HepG2 (cell line): ENCODE data around the gene LRRC4C. TPM values are rescaled to one million over a fixed set of nuclear protein-coding genes. Genes with fewer than 3 reads are reported as not detected.

ENCODE experiments used
- ATAC-seq: fragments of 200-7000 bp; cut with Tn5 transposase; 3 replicates; pipeline ENCODE4 v1.9.1; 2020; ENCODE audit warnings: mild to moderate bottlenecking, moderate library complexity
- BruUV-seq: library from RNA; stranded (reverse); fragments of 400-500 nt; replicated peaks from 2 replicates; lab custom pipeline; 2021; lab: Mats Ljungman, UMichigan
- CTCF ChIA-PET: fragments of 300-600 bp; formaldehyde crosslinking; extraction: SDS; loops from one replicate; lab custom pipeline; 2021; ENCODE audit warnings: low total read pairs, inconsistent platforms, low intra/inter-chr PET ratio; lab: Yijun Ruan, JAX
- POLR2A ChIA-PET: fragments of 350-600 bp; sonication (Branson Sonifier 250); formaldehyde crosslinking; loops from one replicate; lab custom pipeline; 2020; ENCODE audit warnings: antibody characterized with exemption, inconsistent platforms; lab: Yijun Ruan, JAX
- DNase-seq: peaks from one replicate; pipeline ENCODE4 v3.0.0-alpha.2; 2015; ENCODE audit warnings: low spot score
- FAIRE-seq: peaks from 3 replicates; lab custom pipeline; 2011; peaks lifted over from hg19 to GRCh38; lab: Jason Lieb, UNC
- H2AFZ ChIP-seq: one replicate; pipeline ENCODE4 v1.6.1; 2011; ENCODE audit warnings: low read length, inconsistent platforms
- H3K27ac ChIP-seq: fragments of 300-600 bp; 3 replicates; pipeline ENCODE4 v1.8.0; 2011; ENCODE audit warnings: mixed run types, mild to moderate bottlenecking, mixed read lengths, low read length, inconsistent platforms; ENCODE audit not compliant: insufficient read depth; ENCODE audit errors: extremely low read length
- H3K27me3 ChIP-seq, 2 experiments: fragments of 200-600 bp in 1 of 2; 2 replicates in 1 of 2; 3 replicates in 1 of 2; pipeline versions ENCODE4 v1.6.0 to v1.8.0; 2011; ENCODE audit warnings: low read length in 2 of 2, mild to moderate bottlenecking in 2 of 2, moderate library complexity in 2 of 2, inconsistent platforms in 1 of 2; ENCODE audit not compliant: insufficient read depth in 2 of 2, control insufficient read depth in 1 of 2
- H3K36me3 ChIP-seq, 2 experiments: fragments of 200-600 bp in 1 of 2; replicated peaks in 1 of 2; 2 replicates in 1 of 2; 3 replicates in 1 of 2; pipeline versions ENCODE4 v1.5.1 to v1.8.0; 2011; ENCODE audit warnings: low read length in 2 of 2, inconsistent platforms in 1 of 2; ENCODE audit not compliant: insufficient read depth in 2 of 2, control insufficient read depth in 1 of 2
- H3K4me1 ChIP-seq: 2 replicates; pipeline ENCODE4 v1.5.1; 2012; ENCODE audit warnings: low read length, inconsistent platforms; ENCODE audit not compliant: insufficient read depth
- H3K4me2 ChIP-seq: 2 replicates; pipeline ENCODE4 v1.6.0; 2011; ENCODE audit warnings: low read depth, low read length, inconsistent platforms
- H3K4me3 ChIP-seq, 3 experiments: fragments of 200-600 bp in 1 of 3; sonication (generic), shearing (Covaris generic) in 1 of 3; replicated peaks in 1 of 3; 2 replicates each; pipeline ENCODE4 v1.5.1; 2011 to 2016; ENCODE audit warnings: low read length in 3 of 3, inconsistent platforms in 2 of 3, low read depth in 2 of 3, mild to moderate bottlenecking in 2 of 3, control low read depth in 1 of 3, mixed read lengths in 1 of 3; ENCODE audit not compliant: insufficient read depth in 1 of 3
- H3K79me2 ChIP-seq: one replicate; pipeline ENCODE4 v1.6.1; 2011; ENCODE audit warnings: low read length, inconsistent platforms; ENCODE audit not compliant: insufficient read depth
- H3K9ac ChIP-seq: 2 replicates; pipeline ENCODE4 v1.6.0; 2011; ENCODE audit warnings: mild to moderate bottlenecking, low read depth, low read length, inconsistent platforms; ENCODE audit not compliant: insufficient read depth
- H3K9me3 ChIP-seq: 2 replicates; pipeline ENCODE4 v1.5.1; 2012; ENCODE audit warnings: mild to moderate bottlenecking, low read length
- H4K20me1 ChIP-seq: 2 replicates; pipeline ENCODE4 v1.6.0; 2011; ENCODE audit warnings: inconsistent platforms, mild to moderate bottlenecking, low read length, moderate library complexity; ENCODE audit not compliant: insufficient read depth
- FOXK1 ChIP-seq: sonication (generic); formaldehyde crosslinking; IDR thresholded peaks from 2 replicates; pipeline ENCODE4 v1.4.0; 2020; ENCODE audit warnings: low read depth, missing genetic modification reagents, borderline replicate concordance
- GABPA ChIP-seq, 2 experiments: IDR thresholded peaks; 2 replicates each; pipeline ENCODE4 v1.6.1; 2011 to 2016; ENCODE audit warnings: low read depth in 2 of 2, low read length in 1 of 2, missing biosample characterization in 1 of 2, missing genetic modification characterization in 1 of 2
- GLMP ChIP-seq: sonication (generic); formaldehyde crosslinking; IDR thresholded peaks from 2 replicates; pipeline ENCODE4 v1.9.0; 2021; ENCODE audit warnings: missing genetic modification reagents, mild to moderate bottlenecking, borderline replicate concordance
- HES4 ChIP-seq: sonication (generic); formaldehyde crosslinking; IDR thresholded peaks from 2 replicates; pipeline ENCODE4 v1.9.0; 2021; ENCODE audit warnings: mild to moderate bottlenecking, missing genetic modification reagents, borderline replicate concordance
- HNRNPUL1 ChIP-seq: fragments of 200-400 bp; formaldehyde crosslinking; IDR thresholded peaks from 2 replicates; pipeline ENCODE4 v1.6.1; 2017; ENCODE audit warnings: low read depth, mild to moderate bottlenecking, low read length, moderate library complexity
- KDM1A ChIP-seq: IDR thresholded peaks from 2 replicates; pipeline ENCODE4 v1.6.1; 2016; ENCODE audit warnings: missing compliant biosample characterization
- NFE2 ChIP-seq: sonication (generic); formaldehyde crosslinking; IDR thresholded peaks from 2 replicates; pipeline ENCODE4 v1.4.0; 2020; ENCODE audit warnings: missing genetic modification reagents
- SIX1 ChIP-seq: sonication (generic); formaldehyde crosslinking; IDR thresholded peaks from 2 replicates; pipeline ENCODE4 v1.4.0; 2020; ENCODE audit warnings: missing genetic modification reagents, borderline replicate concordance
- ZBTB1 ChIP-seq: sonication (generic); formaldehyde crosslinking; IDR thresholded peaks from 2 replicates; pipeline ENCODE4 v1.4.0; 2020; ENCODE audit warnings: missing genetic modification reagents, borderline replicate concordance
- ZFAT ChIP-seq: sonication (generic); formaldehyde crosslinking; conservative IDR thresholded peaks from 2 replicates; pipeline ENCODE4 v1.8.1; 2023; ENCODE audit warnings: missing genetic modification reagents, inconsistent platforms
- ZNF30 ChIP-seq: sonication (generic); formaldehyde crosslinking; IDR thresholded peaks from 2 replicates; pipeline ENCODE4 v1.5.0; 2020; ENCODE audit warnings: mild to moderate bottlenecking, missing genetic modification reagents
- ZNF570 ChIP-seq: sonication (generic); formaldehyde crosslinking; IDR thresholded peaks from 2 replicates; pipeline ENCODE4 v1.4.0; 2020; ENCODE audit warnings: mild to moderate bottlenecking, missing genetic modification reagents, borderline replicate concordance
- ZNF619 ChIP-seq: sonication (generic); formaldehyde crosslinking; IDR thresholded peaks from 2 replicates; pipeline ENCODE4 v1.4.0; 2020; ENCODE audit warnings: mild to moderate bottlenecking, missing genetic modification reagents
- ZNF7 ChIP-seq: IDR thresholded peaks from 2 replicates; pipeline ENCODE4 v1.6.1; 2016; ENCODE audit warnings: missing biosample characterization, missing genetic modification reagents
- ZNF788 ChIP-seq: sonication (generic); formaldehyde crosslinking; IDR thresholded peaks from 2 replicates; pipeline ENCODE4 v1.5.0; 2020; ENCODE audit warnings: mild to moderate bottlenecking, missing genetic modification reagents, borderline replicate concordance
- WGBS: methylation state at CpG from one replicate; pipeline ENCODE4 v1.1.6; 2017; ENCODE audit warnings: low lambda C conversion rate; 5-methylcytosine and 5-hydroxymethylcytosine counted together
- in situ Hi-C: cut with HindIII; loops from 2 replicates; pipeline ENCODE4 v1.10.0; 2017; ENCODE audit warnings: low pct_unique_long_range_greater_than_20kb; ENCODE audit not compliant: extremely low pct_ligation_motif_present
- intact Hi-C: fragments of 100-400 bp; cut with micrococcal nuclease; formaldehyde crosslinking; loops from one replicate; pipeline ENCODE4 v1.10.0; 2022; ENCODE audit not compliant: unreplicated experiment
- polyA plus RNA-seq, 8 experiments: library from polyadenylated mRNA; depleted of rRNA in 3 of 8; stranded (reverse) in 7 of 8; unstranded in 1 of 8; fragments of >200 nt; fragmentation: Illumina TruSeq in 4 of 8; extraction: Trizol in 4 of 8; gene quantifications; 2 replicates each; pipeline versions ENCODE4 v1.2.1 to v1.2.3, GENCODE V29; 2011 to 2016; ENCODE audit warnings: low read depth in 4 of 8, missing spikeins in 1 of 8, mixed read lengths in 1 of 8; ENCODE audit not compliant: insufficient read depth in 1 of 8
- total RNA-seq, 5 experiments: library from RNA; depleted of rRNA; stranded (reverse); fragments of >200 nt; fragmentation: Illumina TruSeq; extraction: Trizol; gene quantifications; 2 replicates each; pipeline ENCODE4 v1.2.3, GENCODE V29; 2016; ENCODE audit warnings: low read depth in 1 of 5

Gene LRRC4C
- total and polyA plus RNA-seq, 2 of the 13 experiments (the other 11 are each of a cell fraction or from before 2014, with no cell fraction given) = not detected

GRCh38 chr11:40139536-40139935 lies 1319.9 kb downstream of the LRRC4C start:
- no peak for TF ChIP-seq ZNF7 (CRISPR knock-in tag)
- no peak for TF ChIP-seq HES4 (CRISPR knock-in tag)
- TF ChIP-seq GABPA (IDR thresholded peaks at IDR 0.05; ENCODE audit: low read depth, low read length) = no peak
- no peak for TF ChIP-seq GABPA (CRISPR knock-in tag; IDR thresholded peaks at IDR 0.05; ENCODE audit: low read depth)
- TF ChIP-seq NFE2 = no peak
- TF ChIP-seq ZBTB1 (CRISPR knock-in tag) = no peak
- no peak for TF ChIP-seq ZFAT
- no peak for TF ChIP-seq GLMP (CRISPR knock-in tag)
- no peak for TF ChIP-seq ZNF619 (CRISPR knock-in tag)
- TF ChIP-seq, all 625 proteins: peak for 0
- Histone ChIP-seq H3K27me3 (no peaks in the 10 kb centered on the region; a peak in 1 of 5 replicates), H2AFZ (no peak overlapping the region), H3K4me1 (no peaks in the 10 kb centered on the region), H3K9me3 (no peaks in the 10 kb centered on the region), H4K20me1 (no peaks in the 10 kb centered on the region), H3K4me2 (no peak overlapping the region), H3K36me3 (no peaks in the 10 kb centered on the region), H3K9ac (no peak overlapping the region), H3K27ac (no peak overlapping the region), H3K4me3 (no peak overlapping the region), H3K79me2 (no peaks in the 10 kb centered on the region)
- FAIRE-seq (no peak), DNase-seq (no peak), ATAC-seq (no peak)
- WGBS = 0% methylated on average over 2 of the region's 2 CpGs
- no TSS peak for BruUV-seq
- in situ Hi-C loops = no loop called here
- POLR2A ChIA-PET = no interaction called here
- intact Hi-C loops = no loop called here
- CTCF ChIA-PET = no interaction called here

GRCh38 chr11:40139066-40139465 lies 1320.4 kb downstream of the LRRC4C start:
- Histone ChIP-seq H2AFZ (no peak overlapping the region), H3K27me3 (no peaks in the 10 kb centered on the region; a peak in 1 of 5 replicates), H3K36me3 (no peaks in the 10 kb centered on the region), H3K27ac (no peak overlapping the region), H3K9me3 (no peaks in the 10 kb centered on the region), H3K79me2 (no peaks in the 10 kb centered on the region), H3K4me3 (no peak overlapping the region), H3K4me1 (no peaks in the 10 kb centered on the region)
- POLR2A ChIA-PET = no interaction called here
- WGBS = 21% methylated on average over 3 of the region's 3 CpGs
- CTCF ChIA-PET = no interaction called here
- BruUV-seq = no TSS peak
- in situ Hi-C loops = no loop called here
- no peak for ATAC-seq
- TF ChIP-seq ZNF788 (CRISPR knock-in tag) = no peak
- no peak for TF ChIP-seq SIX1 (CRISPR knock-in tag)
- no peak for TF ChIP-seq ZNF30 (CRISPR knock-in tag)
- no peak for TF ChIP-seq KDM1A (CRISPR knock-in tag)
- no peak for TF ChIP-seq HNRNPUL1
- TF ChIP-seq FOXK1 = no peak
- TF ChIP-seq ZNF570 (CRISPR knock-in tag) = no peak
- TF ChIP-seq, all 625 proteins: peak for 0
- DNase-seq = no peak
- FAIRE-seq = no peak
- intact Hi-C loops = no loop called here
- Histone ChIP-seq H3K9ac (no peak overlapping the region), H3K4me2 (no peak overlapping the region), H4K20me1 (no peaks in the 10 kb centered on the region)
